ENCODE measurements around the gene TMEM255B.

DNA sequence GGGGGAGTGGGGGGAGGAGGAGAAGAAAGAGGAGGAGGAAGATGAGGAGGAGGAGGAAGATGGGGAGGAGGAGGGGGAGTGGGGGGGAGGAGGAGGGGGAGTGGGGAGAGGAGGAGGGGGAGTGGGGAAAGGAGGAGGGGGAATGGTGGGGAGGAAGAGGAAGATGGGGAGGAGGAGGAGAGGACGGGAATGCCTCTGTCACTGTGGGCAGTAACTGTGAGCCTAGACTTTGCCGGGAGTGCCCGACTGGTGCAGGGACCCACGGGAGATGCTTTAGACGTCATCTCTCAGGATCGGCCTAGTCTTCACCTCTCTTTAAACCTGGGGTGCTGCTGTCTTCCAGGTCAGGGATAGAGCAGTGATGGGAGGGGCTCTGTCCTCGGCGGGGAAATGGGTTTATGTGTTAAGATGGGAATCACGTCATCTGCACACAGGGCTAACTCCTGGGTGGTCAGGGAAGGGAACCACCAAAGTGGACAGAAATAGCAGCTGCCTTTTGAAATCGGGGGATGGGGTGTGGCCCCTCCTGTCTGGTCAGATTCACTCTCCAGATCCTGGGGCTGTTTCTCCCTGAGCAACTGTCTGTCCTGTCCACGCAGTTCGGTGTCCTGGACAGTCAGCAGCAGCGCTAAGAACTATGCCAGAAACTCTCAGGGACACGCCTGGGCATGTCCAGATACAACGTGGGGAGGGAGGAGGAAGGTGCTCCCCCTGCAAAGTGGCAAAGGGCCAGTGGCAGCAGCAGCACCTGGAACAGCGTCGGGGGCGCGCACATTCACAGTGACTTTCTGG lies 77.9 kb downstream of the TMEM255B start:
- TF ChIP-seq TEAD1 (CRISPR knock-in tag; IDR thresholded peaks at IDR 0.05): no peak
- no peak for TF ChIP-seq FOXJ3 (CRISPR knock-in tag; IDR thresholded peaks at IDR 0.05; ENCODE audit: borderline replicate concordance)
